Activated T-helper 17 cell treated with anti-CD3 and anti-CD28 coated beads, Interleukin-2, amount 50 U/mL, for 72 hours (primary cell): ENCODE results near the gene TBL1Y. TPM values are rescaled to one million over a fixed set of nuclear protein-coding genes. Genes with fewer than 3 reads are reported as not detected.

Experiments
- ATAC-seq: fragments of 150-1000 bp; cut with Tn5 transposase; replicated peaks from 2 replicates; pipeline ENCODE4 v1.10.0; 2021; ENCODE audit warnings: mild to moderate bottlenecking, moderate library complexity
- H3K27ac Mint-ChIP-seq: one replicate; pipeline ENCODE4 v1.8.0; 2022; ENCODE audit warnings: mixed read lengths
- H3K27me3 Mint-ChIP-seq: one replicate; pipeline ENCODE4 v1.8.0; 2022; ENCODE audit warnings: mixed read lengths
- H3K36me3 Mint-ChIP-seq: one replicate; pipeline ENCODE4 v1.8.0; 2022; ENCODE audit warnings: low read depth, mild to moderate bottlenecking, mixed read lengths
- H3K4me1 Mint-ChIP-seq: one replicate; pipeline ENCODE4 v1.8.0; 2022; ENCODE audit warnings: mixed read lengths
- H3K4me3 Mint-ChIP-seq: one replicate; pipeline ENCODE4 v1.8.0; 2022; ENCODE audit warnings: mild to moderate bottlenecking, mixed read lengths
- H3K9me3 Mint-ChIP-seq: one replicate; pipeline ENCODE4 v1.8.0; 2022; ENCODE audit warnings: mixed read lengths
- total RNA-seq, 2 donors: library from RNA; stranded (reverse); gene quantifications; one replicate each; pipeline ENCODE4 v1.2.3, GENCODE V29; 2022

TBL1Y gene
- total RNA-seq, 2 donors from 2014 or later = not detected

DNA sequence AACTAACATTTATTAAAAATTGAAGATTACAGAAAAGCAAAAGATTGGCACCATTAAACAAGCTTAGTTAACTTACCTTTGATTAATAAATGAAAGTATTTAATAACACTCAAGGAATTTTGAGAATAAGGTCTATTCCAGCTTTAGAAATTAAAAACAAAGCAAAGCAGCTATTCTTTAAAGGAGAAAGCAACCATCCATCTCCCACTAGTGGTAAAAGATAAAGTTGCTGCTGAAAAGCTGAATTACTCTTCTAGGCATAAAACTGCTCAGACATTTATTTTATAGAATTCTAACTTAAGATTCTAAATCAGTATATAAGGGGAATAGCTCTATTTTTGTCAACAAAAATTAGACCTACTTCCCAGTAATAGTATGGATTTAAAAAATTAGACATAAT is 37.2 kb downstream of the TBL1Y start:
- Mint-ChIP-seq H3K9me3 (no peaks in the 10 kb centered on the region), H3K27ac (no peak overlapping the region), H3K36me3 (no peaks in the 10 kb centered on the region), H3K27me3 (peaks cover 7% of the 10 kb centered on the region), H3K4me3 (no peak overlapping the region), H3K4me1 (no peaks in the 10 kb centered on the region)
- no peak for ATAC-seq

- no peaks in the 10 kb centered on the region for H3K4me1 Mint-ChIP-seq
- H3K27me3 Mint-ChIP-seq = peaks cover 7% of the 10 kb centered on the region
- no peak overlapping the region for H3K4me3 Mint-ChIP-seq
- H3K9me3 Mint-ChIP-seq = no peaks in the 10 kb centered on the region
- H3K27ac Mint-ChIP-seq = no peak overlapping the region
- ATAC-seq = no peak
- H3K36me3 Mint-ChIP-seq = no peaks in the 10 kb centered on the region
Observed at GRCh38 chrY:6948378-6948777, 37.9 kb downstream of the TBL1Y start.

- no peak overlapping the region for H3K27ac Mint-ChIP-seq
- no peak overlapping the region for H3K4me3 Mint-ChIP-seq
- no peaks in the 10 kb centered on the region for H3K4me1 Mint-ChIP-seq
- H3K9me3 Mint-ChIP-seq = no peaks in the 10 kb centered on the region
- peaks cover 5% of the 10 kb centered on the region for H3K27me3 Mint-ChIP-seq
- no peaks in the 10 kb centered on the region for H3K36me3 Mint-ChIP-seq
- ATAC-seq = no peak
Observed at GRCh38 chrY:6949947-6950346, 39.5 kb downstream of the TBL1Y start.

- H3K36me3 Mint-ChIP-seq = no peaks in the 10 kb centered on the region
- ATAC-seq = peak; percentile 51
- H3K27me3 Mint-ChIP-seq = no peaks in the 10 kb centered on the region
- no peaks in the 10 kb centered on the region for H3K9me3 Mint-ChIP-seq
- no peaks in the 10 kb centered on the region for H3K4me1 Mint-ChIP-seq
- H3K4me3 Mint-ChIP-seq = no peak overlapping the region
- H3K27ac Mint-ChIP-seq = no peak overlapping the region
Observed at GRCh38 chrY:6964732-6965131, 54.2 kb downstream of the TBL1Y start.

DNA sequence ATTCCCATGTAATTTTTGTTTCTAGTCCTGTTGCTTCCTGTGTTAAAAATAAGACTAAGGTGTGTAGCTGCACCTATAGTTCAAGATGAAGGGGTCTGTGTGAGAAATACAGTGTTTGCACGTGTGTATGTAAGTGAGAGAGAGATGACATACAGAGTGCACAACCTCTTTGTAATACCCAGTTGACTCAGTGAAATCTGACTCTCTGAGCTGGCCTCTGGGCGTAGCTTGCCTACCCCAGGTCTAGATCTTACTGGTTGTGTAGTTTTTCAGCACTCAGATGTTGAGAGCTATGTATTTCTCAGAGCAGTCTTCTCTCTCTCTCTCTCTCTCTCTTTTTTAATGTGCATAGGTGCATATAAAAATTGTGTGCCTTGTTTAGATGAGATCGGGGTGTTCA is 56.0 kb downstream of the TBL1Y start:
- peak; percentile 71 for ATAC-seq
- H3K27ac Mint-ChIP-seq = no peak overlapping the region
- H3K36me3 Mint-ChIP-seq = no peaks in the 10 kb centered on the region
- H3K9me3 Mint-ChIP-seq = no peaks in the 10 kb centered on the region
- H3K4me1 Mint-ChIP-seq = no peaks in the 10 kb centered on the region
- no peak overlapping the region for H3K4me3 Mint-ChIP-seq
- no peaks in the 10 kb centered on the region for H3K27me3 Mint-ChIP-seq

GRCh38 chrY:6967736-6968135 is 57.2 kb downstream of the TBL1Y start:
- Mint-ChIP-seq H3K36me3 (no peaks in the 10 kb centered on the region), H3K9me3 (no peaks in the 10 kb centered on the region), H3K27me3 (no peaks in the 10 kb centered on the region), H3K4me1 (no peaks in the 10 kb centered on the region), H3K27ac (no peak overlapping the region), H3K4me3 (no peak overlapping the region)
- ATAC-seq = no peak

- no peak for ATAC-seq
- Mint-ChIP-seq H3K27ac (no peak overlapping the region), H3K4me3 (no peak overlapping the region), H3K4me1 (no peaks in the 10 kb centered on the region), H3K27me3 (no peaks in the 10 kb centered on the region), H3K36me3 (no peaks in the 10 kb centered on the region), H3K9me3 (no peaks in the 10 kb centered on the region)
Observed at GRCh38 chrY:6968191-6968590, 57.7 kb downstream of the TBL1Y start.

DNA sequence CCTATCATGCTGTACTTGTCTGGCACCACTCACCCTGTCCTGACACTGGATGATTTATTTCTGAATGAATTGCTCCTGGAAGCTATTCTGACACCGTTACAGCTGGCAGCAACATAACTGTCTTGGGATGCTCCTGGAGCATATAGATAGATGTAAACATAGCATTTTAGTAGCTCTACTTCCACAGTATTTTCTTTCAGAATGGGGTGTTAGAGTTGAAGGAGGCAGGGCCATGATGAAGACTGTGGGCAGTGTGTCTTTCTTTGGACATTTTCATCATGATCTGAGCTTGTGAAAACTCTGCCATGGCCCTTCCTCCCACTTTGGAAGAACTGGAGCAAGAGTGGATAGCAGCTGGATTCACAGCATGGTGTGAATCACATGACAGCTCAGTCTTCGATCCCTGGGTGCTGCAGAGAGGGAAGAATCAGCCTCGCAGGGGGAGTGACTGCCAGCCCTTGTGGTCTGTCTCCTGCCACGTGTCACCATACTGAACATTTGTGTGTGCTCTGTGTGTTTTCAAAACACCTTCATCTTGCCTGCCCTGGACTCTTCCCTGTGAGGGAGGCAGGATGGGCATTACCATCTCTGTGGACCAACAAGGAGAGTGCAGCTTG is 61.9 kb downstream of the TBL1Y start:
- no peak overlapping the region for H3K4me3 Mint-ChIP-seq
- no peaks in the 10 kb centered on the region for H3K27me3 Mint-ChIP-seq
- no peaks in the 10 kb centered on the region for H3K36me3 Mint-ChIP-seq
- H3K27ac Mint-ChIP-seq = no peak overlapping the region
- no peaks in the 10 kb centered on the region for H3K4me1 Mint-ChIP-seq
- no peaks in the 10 kb centered on the region for H3K9me3 Mint-ChIP-seq
- no peak for ATAC-seq

DNA sequence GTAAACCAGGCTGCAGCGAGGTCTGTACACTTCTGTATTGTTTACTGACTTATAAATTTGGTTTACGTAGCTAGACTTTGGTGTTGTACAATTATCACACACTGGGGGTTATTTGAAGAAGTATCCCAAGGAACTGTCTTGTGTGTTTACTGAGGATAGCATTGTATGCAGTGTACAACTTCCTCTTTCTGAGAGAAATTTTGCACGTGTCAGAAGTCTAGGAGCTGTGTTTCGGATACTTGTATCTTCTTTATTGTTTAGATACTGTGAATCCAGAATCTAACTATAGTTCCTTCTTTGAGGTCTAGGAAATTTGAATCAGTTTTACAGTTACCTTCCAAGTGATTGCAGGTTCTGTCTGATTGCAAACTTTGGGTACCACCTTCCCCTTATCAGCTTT is 64.5 kb downstream of the TBL1Y start:
- Mint-ChIP-seq H3K27ac (no peak overlapping the region), H3K27me3 (no peaks in the 10 kb centered on the region), H3K4me1 (no peaks in the 10 kb centered on the region), H3K9me3 (no peaks in the 10 kb centered on the region), H3K36me3 (no peaks in the 10 kb centered on the region), H3K4me3 (no peak overlapping the region)
- no peak for ATAC-seq

- no peak for ATAC-seq
- H3K27me3 Mint-ChIP-seq = no peaks in the 10 kb centered on the region
- H3K27ac Mint-ChIP-seq = no peak overlapping the region
- H3K9me3 Mint-ChIP-seq = no peaks in the 10 kb centered on the region
- no peaks in the 10 kb centered on the region for H3K4me1 Mint-ChIP-seq
- no peaks in the 10 kb centered on the region for H3K36me3 Mint-ChIP-seq
- no peak overlapping the region for H3K4me3 Mint-ChIP-seq
Observed at GRCh38 chrY:6977783-6978182, 67.3 kb downstream of the TBL1Y start.

DNA sequence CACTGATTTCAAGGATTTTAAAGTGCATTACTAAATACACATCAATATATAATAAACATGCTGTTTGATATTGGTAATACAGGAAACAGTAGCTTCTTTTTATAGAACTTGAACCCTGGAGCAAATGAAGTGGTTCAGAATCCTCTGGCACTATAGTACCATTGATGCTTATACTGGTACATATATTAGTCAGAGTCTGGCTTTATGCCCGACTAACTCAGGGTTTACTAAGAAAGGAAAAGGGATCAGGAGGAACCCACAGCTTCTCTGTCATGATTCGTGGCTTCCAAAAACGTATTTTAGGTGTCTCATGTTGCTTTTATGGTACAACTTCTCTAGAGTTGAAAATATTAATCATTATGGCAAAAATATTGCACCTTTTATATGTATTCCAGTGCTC is 72.7 kb downstream of the TBL1Y start:
- Mint-ChIP-seq H3K9me3 (no peaks in the 10 kb centered on the region), H3K4me3 (no peak overlapping the region), H3K27me3 (no peaks in the 10 kb centered on the region), H3K4me1 (no peaks in the 10 kb centered on the region), H3K36me3 (no peaks in the 10 kb centered on the region), H3K27ac (no peak overlapping the region)
- ATAC-seq = peak; percentile 19

DNA sequence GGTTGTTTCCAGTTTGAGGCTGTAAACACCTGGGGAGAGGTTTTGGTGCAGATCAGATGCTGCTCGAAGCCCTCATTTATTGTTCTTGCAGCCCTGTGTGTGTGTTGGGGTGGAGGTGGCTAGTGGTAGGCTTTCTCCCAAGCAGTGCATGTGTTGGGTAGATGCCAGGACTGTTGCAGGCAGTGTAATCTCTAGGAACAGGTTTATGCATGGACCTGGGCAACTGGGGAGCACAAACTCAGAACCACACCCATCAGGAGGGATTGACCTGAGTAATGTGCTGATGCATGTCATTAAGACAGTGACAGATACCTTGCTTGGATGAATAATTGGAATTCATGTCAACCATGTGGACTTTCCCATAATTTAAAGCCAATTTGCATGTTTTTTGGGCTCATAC is 77.3 kb downstream of the TBL1Y start:
- ATAC-seq = no peak
- Mint-ChIP-seq H3K36me3 (no peaks in the 10 kb centered on the region), H3K4me3 (no peak overlapping the region), H3K27me3 (no peaks in the 10 kb centered on the region), H3K27ac (no peak overlapping the region), H3K4me1 (no peaks in the 10 kb centered on the region), H3K9me3 (no peaks in the 10 kb centered on the region)

DNA sequence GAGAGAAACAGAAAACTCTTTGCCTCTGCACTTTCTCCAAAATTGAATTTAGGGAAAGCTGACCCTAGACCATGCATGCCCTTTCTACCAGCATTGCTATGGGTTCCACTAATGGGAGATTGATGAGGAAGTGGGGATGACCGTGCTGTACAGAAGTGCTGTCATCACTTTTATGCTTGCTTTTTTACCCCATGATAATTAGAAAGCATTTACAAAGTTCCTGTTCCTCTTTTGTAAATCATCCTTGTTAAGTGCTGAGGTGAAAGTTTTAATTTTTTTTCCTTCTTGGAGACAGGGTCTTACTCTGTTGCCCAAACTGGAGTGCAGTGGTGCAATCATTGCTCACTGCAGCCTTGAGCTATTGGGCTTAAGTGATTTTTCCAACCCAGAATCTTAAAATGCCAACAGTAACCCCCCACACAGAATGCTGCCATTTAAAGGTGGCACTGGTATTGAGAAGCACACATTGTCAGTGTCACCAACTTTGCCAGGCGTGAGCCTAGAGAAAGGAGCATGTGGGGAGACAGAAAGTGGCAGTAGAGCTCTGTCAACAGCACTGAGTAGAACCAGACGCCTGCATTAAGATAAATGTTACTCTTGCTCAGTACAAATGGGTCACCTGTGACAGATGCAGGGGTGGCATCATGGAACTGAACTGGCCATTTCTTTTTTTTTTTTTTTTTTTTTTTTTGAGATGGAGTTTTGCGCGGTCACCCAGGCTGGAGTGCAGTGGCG is 79.6 kb downstream of the TBL1Y start:
- H3K27me3 Mint-ChIP-seq = no peaks in the 10 kb centered on the region
- no peaks in the 10 kb centered on the region for H3K9me3 Mint-ChIP-seq
- no peak for ATAC-seq
- H3K4me1 Mint-ChIP-seq = no peaks in the 10 kb centered on the region
- no peak overlapping the region for H3K4me3 Mint-ChIP-seq
- no peak overlapping the region for H3K27ac Mint-ChIP-seq
- no peaks in the 10 kb centered on the region for H3K36me3 Mint-ChIP-seq

DNA sequence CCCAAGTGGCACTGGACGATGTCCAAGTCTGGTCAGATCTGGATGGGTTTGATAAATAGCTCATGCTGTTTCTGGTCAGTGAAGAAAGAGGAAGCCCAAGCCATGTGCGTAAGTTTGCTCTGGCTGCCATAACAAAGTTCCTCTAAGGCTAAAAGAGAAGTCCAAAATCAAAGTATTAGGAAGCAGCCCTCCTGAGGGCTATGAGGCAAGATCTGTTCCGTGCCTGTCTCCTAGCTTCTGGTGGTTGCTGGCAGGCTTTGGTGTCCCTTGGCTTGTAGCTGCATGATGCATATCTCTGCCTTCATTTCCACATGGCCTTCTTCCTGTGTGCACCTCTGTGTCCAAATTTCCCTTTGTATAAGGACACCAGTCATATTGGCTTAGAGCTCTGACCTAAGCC is 81.5 kb downstream of the TBL1Y start:
- H3K36me3 Mint-ChIP-seq = no peaks in the 10 kb centered on the region
- H3K4me1 Mint-ChIP-seq = no peaks in the 10 kb centered on the region
- no peaks in the 10 kb centered on the region for H3K27me3 Mint-ChIP-seq
- no peak for ATAC-seq
- no peak overlapping the region for H3K4me3 Mint-ChIP-seq
- H3K9me3 Mint-ChIP-seq = no peaks in the 10 kb centered on the region
- H3K27ac Mint-ChIP-seq = no peak overlapping the region

DNA sequence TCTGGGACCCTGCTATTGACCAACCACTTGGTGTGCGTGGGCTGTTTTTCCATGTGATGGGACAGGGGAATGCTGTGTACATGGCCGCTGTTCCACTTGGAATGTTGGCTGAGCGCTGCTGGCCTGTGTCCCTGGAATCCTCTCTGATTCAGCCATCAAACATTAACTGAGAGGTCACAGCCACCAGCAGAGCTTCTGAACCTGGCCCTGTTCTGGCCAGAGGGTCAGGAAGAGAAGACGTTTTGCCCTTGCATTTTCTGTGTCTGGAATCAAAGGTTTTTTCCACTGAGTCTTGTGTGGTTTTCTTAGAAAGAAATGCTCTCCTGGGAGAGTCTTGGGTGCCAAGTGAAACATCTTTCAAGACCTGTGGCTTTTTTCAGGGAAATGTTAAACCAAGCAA is 85.5 kb downstream of the TBL1Y start:
- no peak for ATAC-seq
- no peaks in the 10 kb centered on the region for H3K4me1 Mint-ChIP-seq
- no peak overlapping the region for H3K27ac Mint-ChIP-seq
- no peak overlapping the region for H3K4me3 Mint-ChIP-seq
- no peaks in the 10 kb centered on the region for H3K36me3 Mint-ChIP-seq
- H3K27me3 Mint-ChIP-seq = no peaks in the 10 kb centered on the region
- H3K9me3 Mint-ChIP-seq = no peaks in the 10 kb centered on the region
